K562 (cell line): ENCODE data around the gene TBXAS1. TPM values are rescaled to one million over a fixed set of nuclear protein-coding genes. Genes with fewer than 3 reads are reported as not detected.

Experiments
- EP300 ChIP-seq: IDR thresholded peaks from 2 replicates; pipeline ENCODE4 v1.6.1; 2012; ENCODE audit warnings: low read length, improper control_type of control experiment
- ETV5 ChIP-seq: sonication (generic); formaldehyde crosslinking; IDR thresholded peaks from 2 replicates; pipeline ENCODE4 v1.4.0; 2020; ENCODE audit warnings: low read depth, mild to moderate bottlenecking, missing genetic modification reagents
- FOXA3 ChIP-seq, 2 experiments: fragments of 450-650 bp in 1 of 2; sonication (generic) in 1 of 2; formaldehyde crosslinking; IDR thresholded peaks in 1 of 2; conservative IDR thresholded peaks in 1 of 2; 2 replicates each; pipeline versions ENCODE4 v1.4.0 to v1.8.0; 2020 to 2022; ENCODE audit warnings: mild to moderate bottlenecking in 2 of 2, missing genetic modification reagents in 1 of 2
- HSF4 ChIP-seq: fragments of 250-450 bp; sonication (Bioruptor Pico); IDR thresholded peaks from 2 replicates; pipeline ENCODE4 v2.1.2; 2022; ENCODE audit warnings: mild to moderate bottlenecking, moderate library complexity, borderline replicate concordance
- ID3 ChIP-seq, 2 experiments: fragments of 250-450 bp in 1 of 2; fragments of 450-650 bp in 1 of 2; sonication (Bioruptor Pico) in 1 of 2; IDR thresholded peaks; 2 replicates each; pipeline versions ENCODE4 v1.6.1 to v1.8.0; 2016 to 2021; ENCODE audit warnings: mild to moderate bottlenecking in 2 of 2, moderate library complexity in 2 of 2, missing compliant biosample characterization in 1 of 2, missing genetic modification characterization in 1 of 2
- PURB ChIP-seq: sonication (generic); formaldehyde crosslinking; IDR thresholded peaks from 2 replicates; pipeline ENCODE4 v1.9.0; 2021; ENCODE audit warnings: low read depth, mild to moderate bottlenecking, missing genetic modification reagents
- RBFOX2 ChIP-seq: fragments of 200-400 bp; formaldehyde crosslinking; IDR thresholded peaks from 2 replicates; pipeline ENCODE4 v1.6.1; 2017; ENCODE audit warnings: low read depth, mild to moderate bottlenecking, low read length, moderate library complexity
- RFX7 ChIP-seq: fragments of 250-450 bp; sonication (Bioruptor Pico); IDR thresholded peaks from 2 replicates; pipeline ENCODE4 v1.5.1; 2021; ENCODE audit warnings: mild to moderate bottlenecking
- SOX6 ChIP-seq: fragments of 450-650 bp; IDR thresholded peaks from 2 replicates; pipeline ENCODE4 v1.6.1; 2014; ENCODE audit warnings: mild to moderate bottlenecking
- STAG1 ChIP-seq: sonication (generic); formaldehyde crosslinking; IDR thresholded peaks from 2 replicates; pipeline ENCODE4 v1.5.0; 2020; ENCODE audit warnings: missing genetic modification reagents, borderline replicate concordance
- TAF9B ChIP-seq: fragments of 450-650 bp; IDR thresholded peaks from 2 replicates; pipeline ENCODE4 v1.6.1; 2018; ENCODE audit warnings: mild to moderate bottlenecking; ENCODE audit not compliant: partially characterized antibody
- TBP ChIP-seq: optimal IDR thresholded peaks from 2 replicates; pipeline ENCODE3; 2011; ENCODE audit warnings: low read depth, low read length, improper control_type of control experiment
- THAP12 ChIP-seq: fragments of 250-450 bp; sonication (Bioruptor Pico); IDR thresholded peaks from 2 replicates; pipeline ENCODE4 v1.9.0; 2021; ENCODE audit warnings: mild to moderate bottlenecking, inconsistent platforms
- ZEB2 ChIP-seq: fragments of 450-650 bp; IDR thresholded peaks from 2 replicates; pipeline ENCODE4 v1.6.1; 2016
- ZNF140 ChIP-seq: fragments of 250-450 bp; sonication (Bioruptor Pico); IDR thresholded peaks from 2 replicates; pipeline ENCODE4 v1.8.0; 2021; ENCODE audit warnings: moderate library complexity, mild to moderate bottlenecking, inconsistent platforms
- ZNF280B ChIP-seq: fragments of 250-450 bp; sonication (Bioruptor Pico); IDR thresholded peaks from 2 replicates; pipeline ENCODE4 v1.5.1; 2021; ENCODE audit warnings: mild to moderate bottlenecking
- ZNF609 ChIP-seq: sonication (generic); formaldehyde crosslinking; IDR thresholded peaks from 2 replicates; pipeline ENCODE4 v1.8.1; 2023; ENCODE audit warnings: missing genetic modification reagents, mild to moderate bottlenecking, borderline replicate concordance
- polyA plus RNA-seq, 8 experiments: library from polyadenylated mRNA; depleted of rRNA in 4 of 8; stranded (reverse) in 5 of 8; unstranded in 3 of 8; fragments of >200 nt; fragmentation: Nextera tagmentation in 2 of 8; fragmentation: Illumina TruSeq in 1 of 8; extraction: Ambion mirVana in 2 of 8; extraction: Trizol in 1 of 8; gene quantifications; 2 replicates each; pipeline versions ENCODE4 v1.2.1 to v1.2.3, GENCODE V29; 2011 to 2014; ENCODE audit warnings: inconsistent platforms in 1 of 8, missing spikeins in 1 of 8
- total RNA-seq, 7 experiments: library from RNA; depleted of rRNA in 6 of 7; stranded (reverse); fragments of >200 nt in 6 of 7; fragmentation: Illumina TruSeq in 2 of 7; extraction: Trizol in 2 of 7; gene quantifications; 2 replicates each; pipeline versions ENCODE4 v1.2.1 to v1.2.3, GENCODE V29; 2011 to 2021; ENCODE audit warnings: low replicate concordance in 1 of 7

Gene TBXAS1
- total and polyA plus RNA-seq, 9 of the 15 experiments (the other 6 are each of a cell fraction or from before 2014, with no cell fraction given), result 1.1 to 8.3 (median 1.9) TPM

GRCh38 chr7:140060788-140061606 is 231.9 kb downstream of the TBXAS1 start (continued):
- TF ChIP-seq ID3 (CRISPR knock-in tag; IDR thresholded peaks at IDR 0.05) (no peak), ID3 (tag; IDR thresholded peaks at IDR 0.05) (0 out of 2 replicates have a peak, but pooled peaks have one; percentile 59), TBP (peak; percentile 19), ZNF140 (CRISPR knock-in tag) (no peak), RFX7 (CRISPR knock-in tag) (no peak), STAG1 (CRISPR knock-in tag) (0 out of 2 replicates have a peak, but pooled peaks have one; percentile 34), ZNF609 (CRISPR knock-in tag) (no peak), FOXA3 (CRISPR knock-in tag; conservative IDR thresholded peaks at IDR 0.05 in 1 of 2, IDR thresholded peaks at IDR 0.05 in 1 of 2) (no peak), ETV5 (CRISPR knock-in tag) (0 out of 2 replicates have a peak, but pooled peaks have one; percentile 47), PURB (CRISPR knock-in tag) (no peak), SOX6 (no peak), ZNF280B (no peak), TAF9B (no peak), RBFOX2 (0 out of 2 replicates have a peak, but pooled peaks have one; percentile 25), HSF4 (CRISPR knock-in tag) (0 out of 2 replicates have a peak, but pooled peaks have one; percentile 18), THAP12 (CRISPR knock-in tag) (no peak), EP300 (no peak), ZEB2 (0 out of 2 replicates have a peak, but pooled peaks have one; percentile 3)
